Stimulated activated CD8-positive, alpha-beta memory T cell treated with anti-CD3 and anti-CD28 coated beads, Interleukin-7, amount 100 ng/mL, for 1 hour (primary cell): ENCODE results near the gene IDS.
"Not testable (repeated sequence)": the region's sequence is repeated elsewhere in the genome, so short reads cannot be mapped to it uniquely, and the experiment has no call there.

Source experiments
- DNase-seq, 2 donors: peaks; one replicate each; pipeline ENCODE4 v3.0.0-alpha.2; 2020; ENCODE audit warnings: low read depth in 2 of 2

Gene IDS

GRCh38 chrX:149498767-149499166, 6.3 kb downstream of the IDS start:
- no peak for DNase-seq

DNA sequence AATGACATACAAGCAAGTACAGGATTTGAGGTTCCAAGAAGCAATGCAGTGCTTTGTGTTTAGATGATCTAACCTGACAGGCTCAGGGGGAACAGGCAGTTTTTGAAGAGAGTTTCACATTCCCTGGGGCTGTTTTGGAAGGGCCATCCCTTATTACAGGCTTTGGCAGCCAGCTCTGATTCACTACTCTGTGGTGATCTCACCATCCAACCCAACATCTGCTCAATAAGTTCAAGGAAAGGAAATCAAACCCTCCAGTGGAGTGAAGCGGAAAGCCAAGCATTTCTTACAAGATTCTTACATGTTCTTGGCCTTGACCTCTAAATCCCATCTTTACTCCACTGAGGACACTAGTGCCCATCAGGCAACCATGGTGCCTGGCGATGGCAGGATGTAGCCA, 7.5 kb downstream of the IDS start:
- no peak for DNase-seq

- DNase-seq: no peak
Observed at GRCh38 chrX:149497054-149497453, 8.1 kb downstream of the IDS start.

- DNase-seq: no peak
Observed at GRCh38 chrX:149495573-149496071, 9.5 kb downstream of the IDS start.

- no peak for DNase-seq
Observed at GRCh38 chrX:149494844-149495565, 10.1 kb downstream of the IDS start.

GRCh38 chrX:149493567-149494562, 11.2 kb downstream of the IDS start:
- DNase-seq: no peak

GRCh38 chrX:149491812-149492211, 13.3 kb downstream of the IDS start:
- DNase-seq: no peak

- no peak for DNase-seq
Observed at GRCh38 chrX:149490100-149490499, 15.0 kb downstream of the IDS start.

DNA sequence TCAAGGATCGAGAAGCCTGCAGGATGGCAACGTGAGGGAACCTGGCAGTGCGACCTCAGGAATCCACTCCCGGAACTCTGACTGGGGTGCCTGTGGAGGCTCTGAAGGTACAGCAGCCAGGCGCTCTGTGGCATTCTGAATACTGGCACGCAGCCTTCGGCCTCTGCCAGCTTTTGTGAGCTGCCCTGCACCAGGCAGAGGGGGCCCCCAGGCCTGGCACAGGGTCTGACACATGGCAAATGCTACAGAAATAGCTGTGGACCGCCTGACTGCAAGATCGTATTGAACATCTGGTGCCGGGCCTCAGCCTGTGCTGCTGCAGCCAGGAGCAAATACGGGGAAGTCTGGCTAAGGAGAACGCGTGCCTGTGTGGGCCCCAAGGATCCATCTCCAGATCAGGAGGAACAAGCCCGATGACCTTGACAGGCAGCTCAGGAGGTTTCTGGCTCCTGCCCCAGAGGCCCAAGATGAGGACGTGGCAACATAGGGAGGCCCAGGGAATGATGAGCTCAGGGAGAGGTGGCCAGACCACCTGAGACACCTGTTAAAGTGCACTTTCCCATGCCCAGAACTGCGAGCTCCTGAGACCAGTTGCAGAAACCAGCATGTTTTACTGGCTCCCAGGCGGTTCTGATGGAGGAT, 16.6 kb downstream of the IDS start:
- not testable (repeated sequence) for DNase-seq

DNA sequence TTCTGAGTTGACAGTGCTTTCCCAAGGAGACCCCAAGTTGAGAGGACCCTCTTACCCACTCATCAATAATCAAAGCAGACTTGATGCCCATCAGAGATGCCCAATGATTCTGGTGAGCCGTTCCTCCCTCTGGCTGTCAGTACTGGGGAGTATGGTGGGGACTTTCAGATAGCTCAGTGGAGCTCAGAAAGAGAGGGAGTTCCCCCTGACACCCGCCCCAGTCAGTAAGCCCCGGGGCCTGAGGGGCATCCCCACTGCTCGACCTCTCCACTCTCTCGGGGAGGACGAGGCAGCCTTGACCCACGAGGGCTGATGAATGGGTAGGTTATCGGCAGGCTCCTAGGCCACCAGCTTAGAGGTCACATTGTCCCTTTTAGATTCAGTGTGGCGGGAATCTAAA, 17.1 kb downstream of the IDS start:
- DNase-seq: not testable (repeated sequence)

DNA sequence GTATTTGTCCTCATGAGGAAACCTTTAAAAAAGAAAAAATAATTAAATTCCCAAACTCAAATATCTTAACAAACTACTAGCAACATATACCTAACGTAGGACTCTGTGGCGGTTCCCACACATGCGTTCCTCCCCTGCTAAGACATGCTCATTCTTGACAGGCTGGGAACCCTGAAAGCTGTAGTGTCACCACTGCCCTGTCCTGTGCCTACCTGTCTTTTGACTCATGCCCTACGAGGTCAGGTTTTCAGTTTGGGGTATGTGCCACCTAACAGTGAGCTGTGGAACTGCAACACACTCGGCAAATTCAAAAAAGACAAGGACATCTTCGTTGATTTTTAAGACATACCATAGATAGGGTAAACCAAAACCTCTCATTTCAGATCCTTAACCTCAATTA, 17.8 kb downstream of the IDS start:
- no peak for DNase-seq

GRCh38 chrX:149476513-149476912, 28.6 kb downstream of the IDS start:
- DNase-seq: no peak

DNA sequence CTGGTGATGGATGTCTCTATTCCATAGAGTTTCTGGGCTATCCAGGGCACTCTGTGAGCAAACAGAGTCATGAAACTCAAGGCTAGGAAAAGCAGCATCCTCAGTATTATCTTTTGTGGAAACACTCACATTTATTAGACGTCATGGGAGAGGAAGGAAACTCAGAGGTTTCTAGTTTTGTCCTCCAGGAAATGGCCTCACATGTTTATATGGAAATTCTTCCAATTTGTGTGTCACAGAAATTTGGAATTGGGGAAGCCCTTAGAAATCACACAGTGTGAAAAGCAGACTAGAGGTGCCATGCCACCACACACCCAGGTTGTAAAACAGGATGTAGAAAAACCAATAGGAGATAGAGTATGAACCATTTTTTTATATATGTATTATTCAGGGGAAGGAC, 31.1 kb downstream of the IDS start:
- DNase-seq: no peak

DNA sequence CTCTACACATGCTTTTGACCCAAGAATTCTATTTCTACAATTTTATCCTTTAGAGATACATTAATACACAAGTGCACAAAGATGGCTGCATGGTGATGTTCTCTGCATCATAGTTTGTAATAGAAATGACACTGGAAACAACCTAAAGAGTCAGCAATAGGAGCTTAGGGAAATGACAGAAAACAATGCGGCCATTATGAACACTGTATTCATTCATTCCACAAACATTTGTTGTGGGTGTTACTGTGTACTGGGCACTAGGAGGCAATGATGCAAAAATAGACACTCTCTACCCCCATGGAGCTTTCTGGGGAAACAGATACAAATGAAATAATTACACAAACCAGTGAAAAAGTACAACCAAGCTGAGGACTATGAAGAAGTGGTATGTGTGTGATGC, 32.0 kb downstream of the IDS start:
- no peak for DNase-seq

GRCh38 chrX:149472625-149473024, 32.5 kb downstream of the IDS start:
- no peak for DNase-seq

DNA sequence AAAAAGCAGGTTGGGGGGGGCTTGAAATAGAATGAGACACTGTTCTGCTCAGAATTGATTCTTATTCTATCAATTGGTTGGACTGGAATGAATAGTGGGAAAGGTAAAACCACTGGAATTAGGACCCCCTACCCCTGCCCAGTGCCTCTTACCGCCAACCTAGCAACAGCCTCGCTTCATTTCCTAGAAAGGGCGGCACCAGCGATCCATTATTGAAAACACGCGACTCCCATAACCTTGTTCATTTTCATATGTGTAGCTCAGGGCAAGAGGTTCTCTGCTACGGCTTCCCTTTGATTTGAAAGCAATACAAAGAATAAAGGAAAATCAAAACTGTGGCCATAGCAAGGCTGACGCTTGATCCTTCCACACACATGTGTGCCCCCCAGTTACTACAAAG, 33.7 kb downstream of the IDS start:
- DNase-seq: no peak

DNA sequence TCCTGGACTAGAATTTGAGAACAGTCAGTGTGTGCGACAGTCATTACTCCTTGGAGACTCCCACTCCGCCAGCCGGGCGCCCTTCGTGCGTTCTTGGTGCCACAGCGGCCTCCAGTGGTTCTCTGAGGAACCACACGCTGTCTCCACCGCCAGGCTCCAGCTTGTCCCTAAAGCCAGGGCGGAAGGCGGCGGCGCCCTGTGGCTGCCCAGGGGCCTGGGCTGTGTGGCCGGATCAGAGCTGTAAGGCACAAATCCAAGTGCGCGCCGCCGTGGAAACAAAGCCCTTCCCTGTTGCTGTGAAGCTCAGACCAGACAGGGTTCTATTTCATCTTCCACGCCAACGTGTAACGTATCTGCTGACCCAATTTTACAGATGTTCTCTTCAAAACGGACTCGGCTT, 34.2 kb downstream of the IDS start:
- DNase-seq: peak; percentile 18 to 36

- no peak for DNase-seq
Observed at GRCh38 chrX:149469406-149469805, 35.7 kb downstream of the IDS start.

GRCh38 chrX:149467920-149468319, 37.2 kb downstream of the IDS start:
- no peak for DNase-seq

DNA sequence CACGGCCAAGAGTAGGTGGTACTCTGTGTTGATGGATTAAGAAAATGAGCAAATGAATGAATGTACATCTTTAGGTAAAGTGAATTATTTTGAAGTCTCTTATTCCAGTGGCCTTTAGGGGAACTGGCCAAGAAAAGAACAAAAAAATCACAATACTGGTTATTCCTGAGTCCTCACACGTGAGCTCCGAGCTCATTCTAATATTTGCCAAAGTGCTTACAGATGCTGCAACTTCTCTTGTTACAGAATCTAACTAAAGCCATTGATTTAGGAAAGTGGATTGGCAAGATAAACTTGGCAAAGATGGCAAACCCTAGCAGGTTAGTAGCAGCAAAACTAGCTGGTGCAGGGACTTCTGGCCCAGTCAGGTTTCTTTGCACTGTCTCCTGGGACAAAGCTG, 37.6 kb downstream of the IDS start:
- DNase-seq: no peak

DNA sequence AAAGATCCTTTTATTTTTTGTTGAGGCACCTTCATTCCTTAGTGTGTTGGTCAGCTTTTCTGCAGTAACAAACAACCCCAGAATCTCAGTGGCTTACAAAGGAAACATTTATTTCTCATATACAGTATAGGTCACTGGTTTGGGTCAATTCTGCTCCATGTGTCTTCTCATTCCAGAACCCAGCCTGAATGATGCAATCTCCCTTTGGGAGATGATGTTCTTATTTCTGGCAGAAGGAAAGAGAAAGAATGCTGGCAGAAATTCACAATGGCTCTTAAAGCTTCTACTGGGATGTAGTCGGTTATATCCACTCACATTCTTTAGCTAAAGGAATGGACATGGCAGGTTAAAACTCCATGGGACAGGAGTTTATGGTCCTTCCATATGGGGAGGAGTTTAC, 42.3 kb downstream of the IDS start:
- no peak for DNase-seq

GRCh38 chrX:149461746-149462145, 43.4 kb downstream of the IDS start:
- no peak for DNase-seq
